ENCODE data around the gene SLC13A3. TPM values are rescaled to one million over a fixed set of nuclear protein-coding genes. Genes with fewer than 3 reads are reported as not detected.

The SLC13A3 gene
- total and polyA plus RNA-seq, 8 donors = 2.4 to 10.4 (median 8.8) TPM

GRCh38 chr20:46559001-46559400 is 92.3 kb downstream of the SLC13A3 start:
- Histone ChIP-seq H3K4me3 (no peak overlapping the region), H3K4me1 (peaks cover 0 to 7% of the 10 kb centered on the region in 2 donors), H3K27me3 (peaks cover 0 to 18% of the 10 kb centered on the region in 2 donors), H3K27ac (no peak overlapping the region), H3K36me3 (no peaks in the 10 kb centered on the region), H3K9me3 (no peaks in the 10 kb centered on the region)
- DNase-seq (no peak), ATAC-seq (no peak)
- intact Hi-C loops (cut with DNase I) = no loop called here
- TF ChIP-seq CTCF (IDR thresholded peaks at IDR 0.05) = no peak

GRCh38 chr20:46558511-46558959 is 92.7 kb downstream of the SLC13A3 start:
- no peak for DNase-seq
- peak; percentile 49 for ATAC-seq
- H3K9me3 ChIP-seq = no peaks in the 10 kb centered on the region
- no peak overlapping the region for H3K27ac ChIP-seq
- no peak overlapping the region for H3K4me3 ChIP-seq
- peaks cover 0 to 7% of the 10 kb centered on the region in 2 donors for H3K4me1 ChIP-seq
- TF ChIP-seq CTCF (IDR thresholded peaks at IDR 0.05) = no peak
- intact Hi-C loops (cut with DNase I) = no loop called here
- peaks cover 0 to 18% of the 10 kb centered on the region in 2 donors for H3K27me3 ChIP-seq
- no peaks in the 10 kb centered on the region for H3K36me3 ChIP-seq

- Histone ChIP-seq H3K27me3 (peaks cover 0 to 13% of the 10 kb centered on the region in 2 donors), H3K9me3 (no peaks in the 10 kb centered on the region), H3K27ac (no peak overlapping the region), H3K36me3 (no peaks in the 10 kb centered on the region), H3K4me3 (no peak overlapping the region), H3K4me1 (peaks cover 0 to 10% of the 10 kb centered on the region in 2 donors)
- DNase-seq (no peak), ATAC-seq (peak; percentile 35)
- TF ChIP-seq CTCF (IDR thresholded peaks at IDR 0.05) = no peak
- intact Hi-C loops (cut with DNase I) = no loop called here
Observed at GRCh38 chr20:46557231-46557956, 93.9 kb downstream of the SLC13A3 start.

GRCh38 chr20:46555370-46555956 is 95.8 kb downstream of the SLC13A3 start:
- no peak for ATAC-seq
- no peaks in the 10 kb centered on the region for H3K36me3 ChIP-seq
- H3K4me3 ChIP-seq = no peak overlapping the region
- peaks cover 0 to 14% of the 10 kb centered on the region in 2 donors for H3K4me1 ChIP-seq
- intact Hi-C loops (cut with DNase I) = no loop called here
- H3K27ac ChIP-seq = no peak overlapping the region
- TF ChIP-seq CTCF (IDR thresholded peaks at IDR 0.05) = no peak
- no peaks in the 10 kb centered on the region for H3K9me3 ChIP-seq
- H3K27me3 ChIP-seq = peaks cover 0 to 18% of the 10 kb centered on the region in 2 donors
- no peak for DNase-seq

- no peak for DNase-seq
- intact Hi-C loops (cut with DNase I) = no loop called here
- Histone ChIP-seq H3K4me1 (peaks cover 0 to 14% of the 10 kb centered on the region in 2 donors), H3K36me3 (no peaks in the 10 kb centered on the region), H3K9me3 (no peaks in the 10 kb centered on the region), H3K27ac (no peak overlapping the region), H3K4me3 (no peak overlapping the region), H3K27me3 (peaks cover 0 to 20% of the 10 kb centered on the region in 2 donors)
- no peak for TF ChIP-seq CTCF (IDR thresholded peaks at IDR 0.05)
- ATAC-seq = no peak
Observed at GRCh38 chr20:46554828-46555227, 96.4 kb downstream of the SLC13A3 start.
